GM19438 (cell line): ENCODE measurements around the gene PPM1A.
"Not testable (repeated sequence)": the region's sequence is repeated elsewhere in the genome, so short reads cannot be mapped to it uniquely, and the experiment has no call there.

Experiments used
- ATAC-seq: cut with Tn5 transposase; IDR thresholded peaks from one replicate; pipeline ENCODE4 v1.9.1; 2021; ENCODE audit warnings: low read depth; ENCODE audit not compliant: unreplicated experiment

The PPM1A gene

GRCh38 chr14:60315196-60315990, 66.4 kb downstream of the PPM1A start:
- ATAC-seq: no peak

- no peak for ATAC-seq
Measured at GRCh38 chr14:60317609-60318008, 68.6 kb downstream of the PPM1A start.

- ATAC-seq: not testable (repeated sequence)
Measured at GRCh38 chr14:60320860-60321259, 71.8 kb downstream of the PPM1A start.

DNA sequence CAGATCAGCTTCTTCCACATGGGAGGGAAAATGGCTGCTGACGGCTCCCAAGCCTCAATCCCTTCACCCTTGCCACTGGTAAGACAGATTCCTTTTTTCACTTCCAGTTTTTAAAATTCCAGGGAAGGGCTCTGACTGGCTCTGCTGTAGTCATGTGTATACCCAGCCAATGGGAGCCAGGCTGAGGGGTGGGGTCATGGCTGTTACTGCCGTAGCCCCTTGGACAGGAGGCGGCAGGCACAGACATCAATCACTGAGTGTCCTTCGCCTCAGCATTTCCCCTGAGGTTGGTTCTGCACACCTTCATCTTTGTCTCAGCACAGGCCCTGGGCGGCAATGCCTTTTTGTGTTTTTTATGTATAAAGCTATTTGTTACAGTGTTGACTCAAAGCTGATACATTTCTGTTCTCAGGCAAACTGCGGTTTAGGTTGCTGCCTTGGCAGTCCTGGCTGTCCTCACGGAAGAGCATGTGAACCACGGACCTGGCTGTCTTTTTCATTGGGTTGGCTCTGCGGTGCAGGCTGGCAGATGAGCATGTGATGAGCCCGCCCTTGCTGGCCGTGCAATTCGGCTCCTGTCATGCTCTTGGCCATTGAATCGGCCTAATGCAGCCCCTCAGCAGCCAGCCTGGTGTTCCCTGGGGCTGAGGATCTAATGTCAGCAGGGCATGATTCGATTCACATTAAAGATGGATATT, 74.3 kb downstream of the PPM1A start:
- no peak for ATAC-seq

DNA sequence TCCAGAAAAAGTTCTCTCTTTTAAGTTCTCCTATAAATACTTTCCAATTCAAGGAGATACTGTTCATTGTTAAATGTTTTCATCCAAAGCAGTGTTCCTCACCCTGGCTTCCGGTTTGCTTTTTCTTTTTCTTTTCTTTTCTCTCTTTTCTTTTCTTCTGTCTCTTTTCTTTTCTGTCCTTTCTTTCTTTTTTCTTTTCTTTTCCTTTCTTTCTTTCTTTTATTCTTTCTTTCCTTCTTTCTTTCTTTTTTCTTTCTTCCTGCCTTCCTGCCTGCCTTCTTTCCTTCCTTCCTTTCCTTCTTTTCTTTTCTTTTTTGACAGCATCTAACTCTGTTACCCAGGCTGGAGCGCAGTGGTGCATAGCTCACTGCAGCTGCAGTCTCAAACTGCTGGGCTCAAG, 75.8 kb downstream of the PPM1A start:
- ATAC-seq: no peak

GRCh38 chr14:60326274-60326673, 77.3 kb downstream of the PPM1A start:
- ATAC-seq: no peak

DNA sequence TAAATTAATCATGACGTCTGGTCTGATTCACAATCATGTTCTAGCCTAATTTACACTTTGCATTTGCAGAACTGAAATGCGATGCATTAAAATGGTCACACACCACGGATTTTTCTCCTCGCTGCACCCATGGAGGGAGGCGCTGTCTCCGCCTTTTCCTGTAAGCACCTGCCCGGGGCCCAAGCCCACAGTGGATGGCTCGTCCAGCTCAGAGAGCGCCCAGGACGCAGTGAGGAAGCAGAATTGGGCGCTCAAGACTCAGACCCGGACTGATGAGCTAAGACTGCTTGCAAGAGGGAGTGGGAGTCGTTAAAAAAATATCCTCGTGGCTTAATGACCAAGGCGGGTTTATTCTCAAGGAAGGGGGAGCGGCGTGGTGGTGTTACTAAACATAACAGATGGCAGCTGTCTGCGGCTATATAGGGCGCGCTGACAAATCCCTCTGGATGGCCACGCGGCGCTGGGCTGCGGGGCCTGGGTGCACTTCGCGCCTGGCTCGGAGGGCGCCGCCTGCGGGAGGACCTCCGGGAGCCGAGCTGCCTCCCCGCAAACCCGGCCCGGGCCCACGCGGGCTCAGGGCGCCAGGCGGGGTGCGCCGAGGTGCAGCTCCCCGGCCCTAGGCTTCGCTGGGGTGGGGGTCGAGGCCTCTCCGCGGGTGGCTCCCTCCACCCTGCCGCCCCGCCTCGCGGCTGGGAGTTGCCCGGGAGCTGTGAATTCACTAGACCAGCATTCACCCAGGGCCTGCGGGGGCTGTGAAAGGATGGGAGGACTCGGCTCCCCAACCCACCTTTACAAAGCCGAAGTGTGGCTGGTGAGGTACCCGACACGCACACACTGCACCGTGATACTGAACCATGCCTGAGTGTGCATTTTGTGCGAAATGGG, 78.7 kb downstream of the PPM1A start:
- ATAC-seq: peak; percentile 55

GRCh38 chr14:60328583-60328982, 79.6 kb downstream of the PPM1A start:
- ATAC-seq: no peak

DNA sequence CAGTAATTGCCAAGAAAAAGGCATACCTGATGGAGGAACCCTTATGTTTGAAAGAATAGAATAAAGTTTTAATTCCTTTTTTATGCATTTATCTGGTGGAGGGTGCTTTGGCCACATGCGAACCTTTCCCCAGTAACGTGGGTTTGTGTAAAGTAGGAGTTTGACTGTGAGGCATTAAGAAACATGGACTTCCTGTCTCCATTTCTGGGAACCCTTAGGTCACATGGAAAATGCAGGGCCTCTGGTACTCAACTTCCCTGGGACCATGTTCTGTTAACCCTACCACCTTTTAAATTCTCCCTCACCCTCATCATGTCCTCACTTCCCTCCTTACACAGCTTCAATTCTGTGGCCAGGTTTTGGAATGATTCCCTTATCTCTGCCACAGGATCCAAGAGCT, 80.3 kb downstream of the PPM1A start:
- no peak for ATAC-seq

- ATAC-seq: peak; percentile 80
Measured at GRCh38 chr14:60331201-60332045, 82.4 kb downstream of the PPM1A start.

GRCh38 chr14:60332046-60332399, 83.0 kb downstream of the PPM1A start:
- ATAC-seq: no peak

- no peak for ATAC-seq
Measured at GRCh38 chr14:60332869-60333268, 83.8 kb downstream of the PPM1A start.

DNA sequence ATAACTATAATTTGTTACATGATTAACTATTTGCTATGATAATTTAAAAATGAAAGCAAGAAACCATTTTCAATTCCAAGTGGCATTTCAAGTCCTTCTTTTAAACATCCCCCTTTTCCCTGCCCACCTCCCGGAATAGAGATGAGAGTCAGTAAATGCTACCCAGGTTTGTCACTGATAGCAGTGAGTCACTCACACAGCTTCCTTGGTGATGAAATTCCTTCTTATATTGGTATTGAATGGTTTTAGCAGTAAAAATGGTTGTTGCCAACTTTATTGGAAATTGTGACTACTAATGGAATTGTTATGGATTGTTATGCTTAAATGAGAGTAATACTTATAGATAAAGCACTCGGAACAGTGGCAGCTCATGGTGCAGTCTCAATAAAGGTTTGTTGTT, 90.5 kb downstream of the PPM1A start:
- ATAC-seq: no peak

DNA sequence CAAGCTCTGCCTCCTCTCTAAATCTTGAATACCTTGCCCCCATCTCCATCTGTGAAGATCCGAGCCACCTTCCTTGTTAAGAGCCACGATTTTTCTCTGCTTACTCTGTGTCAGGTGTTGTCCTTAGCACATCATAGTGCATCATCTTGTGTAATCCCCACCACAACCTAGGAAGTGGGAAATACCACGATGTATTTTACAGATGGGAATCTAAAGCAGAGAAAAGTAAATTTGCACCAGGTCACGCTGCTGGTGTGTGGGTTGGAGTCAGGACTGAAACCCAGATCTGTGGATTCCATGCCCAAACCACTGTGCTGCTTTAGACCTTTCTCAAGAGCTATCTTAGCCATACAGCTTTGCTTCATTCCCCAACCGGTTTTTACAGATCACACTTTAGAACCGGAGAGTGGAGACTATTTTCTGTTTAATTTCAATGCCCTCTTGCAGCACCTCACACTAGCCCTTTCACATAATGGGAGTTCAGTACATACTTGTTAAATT, 94.6 kb downstream of the PPM1A start:
- no peak for ATAC-seq

- ATAC-seq: no peak
Measured at GRCh38 chr14:60344751-60345150, 95.7 kb downstream of the PPM1A start.

DNA sequence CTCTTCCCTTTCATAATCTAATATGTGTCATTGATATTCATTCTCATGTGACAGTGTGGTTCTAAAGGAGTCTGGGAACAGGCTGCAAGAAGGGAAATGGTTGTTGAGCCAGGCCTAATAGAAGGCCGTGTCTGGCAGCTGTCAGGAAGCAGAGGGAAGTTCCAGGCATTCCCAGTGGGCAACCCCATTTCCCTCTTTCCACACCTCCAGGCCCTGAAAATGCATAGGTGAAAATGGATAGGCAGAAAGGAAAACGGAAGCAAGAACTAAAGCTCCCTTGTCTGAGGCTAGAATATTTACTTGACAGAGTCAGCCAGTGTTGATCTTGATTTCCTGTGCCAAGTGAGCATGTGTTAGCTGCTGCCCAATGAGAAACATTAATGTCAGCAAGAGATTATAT, 97.7 kb downstream of the PPM1A start:
- ATAC-seq: no peak

- no peak for ATAC-seq
Measured at GRCh38 chr14:60348211-60348610, 99.2 kb downstream of the PPM1A start.
